ENCODE data around the gene SOAT1. TPM values are rescaled to one million over a fixed set of nuclear protein-coding genes. Genes with fewer than 3 reads are reported as not detected.
"Not testable (repeated sequence)": the region's sequence is repeated elsewhere in the genome, so short reads cannot be mapped to it uniquely, and the experiment has no call there.

SOAT1 gene
- total RNA-seq, 1 donor from 2014 or later: 9.8 TPM

DNA sequence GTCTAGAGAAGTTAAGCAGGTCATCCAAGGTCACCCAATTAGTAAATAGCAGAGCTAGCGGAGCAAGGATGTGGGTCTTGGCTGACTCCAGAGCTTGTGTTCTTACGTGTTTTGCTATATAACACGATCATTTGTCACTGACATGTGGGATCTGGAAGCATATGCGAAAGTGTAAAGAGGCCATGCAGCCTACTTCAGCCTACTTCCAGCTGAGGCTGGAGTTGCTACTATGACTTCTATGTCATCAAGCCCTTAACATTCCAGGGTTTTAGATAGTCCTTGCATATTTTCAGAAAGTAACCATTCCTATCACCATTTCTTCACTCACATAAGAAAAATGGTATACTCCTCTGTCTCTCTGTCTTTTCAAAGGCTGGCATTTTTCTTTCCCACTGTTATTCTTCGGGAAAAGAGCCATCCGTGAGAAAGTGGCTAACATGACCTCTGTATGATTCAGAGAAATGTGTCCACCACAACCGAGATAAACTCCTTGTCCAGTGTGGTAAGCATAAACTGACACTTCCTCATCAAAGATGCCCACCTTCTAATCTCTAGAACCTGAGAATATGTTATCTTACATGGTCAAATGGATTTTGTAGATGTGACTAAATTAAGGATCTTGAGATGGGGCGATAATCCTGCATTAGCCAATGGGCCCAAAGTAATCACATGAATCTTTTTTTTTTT lies 40.2 kb upstream of the SOAT1 start:
- H3K27me3 ChIP-seq (ENCODE audit: low read depth): no peaks in the 10 kb centered on the region
- no peak for DNase-seq
- no peaks in the 10 kb centered on the region for H3K9me3 ChIP-seq (replicated peaks)
- H3K4me1 ChIP-seq: no peaks in the 10 kb centered on the region
- no peak overlapping the region for H3K4me3 ChIP-seq
- no peak overlapping the region for H3K27ac ChIP-seq (replicated peaks)
- H3K36me3 ChIP-seq: no peaks in the 10 kb centered on the region
- TF ChIP-seq, protein P1, sequence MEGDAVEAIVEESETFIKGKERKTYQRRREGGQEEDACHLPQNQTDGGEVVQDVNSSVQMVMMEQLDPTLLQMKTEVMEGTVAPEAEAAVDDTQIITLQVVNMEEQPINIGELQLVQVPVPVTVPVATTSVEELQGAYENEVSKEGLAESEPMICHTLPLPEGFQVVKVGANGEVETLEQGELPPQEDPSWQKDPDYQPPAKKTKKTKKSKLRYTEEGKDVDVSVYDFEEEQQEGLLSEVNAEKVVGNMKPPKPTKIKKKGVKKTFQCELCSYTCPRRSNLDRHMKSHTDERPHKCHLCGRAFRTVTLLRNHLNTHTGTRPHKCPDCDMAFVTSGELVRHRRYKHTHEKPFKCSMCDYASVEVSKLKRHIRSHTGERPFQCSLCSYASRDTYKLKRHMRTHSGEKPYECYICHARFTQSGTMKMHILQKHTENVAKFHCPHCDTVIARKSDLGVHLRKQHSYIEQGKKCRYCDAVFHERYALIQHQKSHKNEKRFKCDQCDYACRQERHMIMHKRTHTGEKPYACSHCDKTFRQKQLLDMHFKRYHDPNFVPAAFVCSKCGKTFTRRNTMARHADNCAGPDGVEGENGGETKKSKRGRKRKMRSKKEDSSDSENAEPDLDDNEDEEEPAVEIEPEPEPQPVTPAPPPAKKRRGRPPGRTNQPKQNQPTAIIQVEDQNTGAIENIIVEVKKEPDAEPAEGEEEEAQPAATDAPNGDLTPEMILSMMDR (IDR thresholded peaks at IDR 0.05; ENCODE audit: borderline replicate concordance): no peak
- intact Hi-C loops (cut with micrococcal nuclease): no loop called here

- DNase-seq: no peak
- H3K9me3 ChIP-seq (replicated peaks): no peaks in the 10 kb centered on the region
- H3K27me3 ChIP-seq (ENCODE audit: low read depth): no peaks in the 10 kb centered on the region
- no peaks in the 10 kb centered on the region for H3K36me3 ChIP-seq
- intact Hi-C loops (cut with micrococcal nuclease): no loop called here
- H3K27ac ChIP-seq (replicated peaks): no peak overlapping the region
- H3K4me3 ChIP-seq: no peak overlapping the region
- no peaks in the 10 kb centered on the region for H3K4me1 ChIP-seq
- TF ChIP-seq, protein P1 (IDR thresholded peaks at IDR 0.05; ENCODE audit: borderline replicate concordance): no peak
These were observed 31.4 kb upstream of the SOAT1 start for GRCh38 chr1:179262183-179262582.

GRCh38 chr1:179263121-179263520 lies 30.5 kb upstream of the SOAT1 start:
- no peak for DNase-seq
- Histone ChIP-seq H3K4me3 (no peak overlapping the region), H3K27me3 (ENCODE audit: low read depth) (no peaks in the 10 kb centered on the region), H3K36me3 (no peaks in the 10 kb centered on the region), H3K9me3 (replicated peaks) (no peaks in the 10 kb centered on the region), H3K27ac (replicated peaks) (no peak overlapping the region), H3K4me1 (no peaks in the 10 kb centered on the region)
- intact Hi-C loops (cut with micrococcal nuclease): no loop called here
- TF ChIP-seq, protein P1 (IDR thresholded peaks at IDR 0.05; ENCODE audit: borderline replicate concordance): no peak

DNA sequence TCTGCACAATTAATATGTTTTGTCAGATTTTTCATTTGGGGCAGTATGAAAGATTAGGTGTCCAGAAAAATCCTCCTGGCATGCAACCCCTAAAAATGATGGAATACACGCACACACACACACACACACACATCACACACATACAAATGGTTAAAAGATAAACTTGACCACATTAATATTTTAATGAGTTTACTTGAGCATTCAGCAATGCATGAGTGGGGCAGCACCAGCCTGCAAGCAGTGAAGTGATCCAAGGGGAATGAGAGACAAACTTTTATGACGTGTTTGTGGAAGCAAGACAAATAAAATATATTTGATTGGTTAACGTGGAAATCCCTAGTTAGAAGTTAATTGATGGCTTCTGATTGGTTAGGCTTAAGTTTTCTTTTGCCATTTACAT lies 29.1 kb upstream of the SOAT1 start:
- no peak overlapping the region for H3K27ac ChIP-seq (replicated peaks)
- H3K4me3 ChIP-seq: no peak overlapping the region
- DNase-seq: no peak
- no peaks in the 10 kb centered on the region for H3K36me3 ChIP-seq
- no peaks in the 10 kb centered on the region for H3K27me3 ChIP-seq (ENCODE audit: low read depth)
- no peaks in the 10 kb centered on the region for H3K9me3 ChIP-seq (replicated peaks)
- TF ChIP-seq, protein P1 (IDR thresholded peaks at IDR 0.05; ENCODE audit: borderline replicate concordance): no peak
- intact Hi-C loops (cut with micrococcal nuclease): no loop called here
- H3K4me1 ChIP-seq: no peaks in the 10 kb centered on the region

DNA sequence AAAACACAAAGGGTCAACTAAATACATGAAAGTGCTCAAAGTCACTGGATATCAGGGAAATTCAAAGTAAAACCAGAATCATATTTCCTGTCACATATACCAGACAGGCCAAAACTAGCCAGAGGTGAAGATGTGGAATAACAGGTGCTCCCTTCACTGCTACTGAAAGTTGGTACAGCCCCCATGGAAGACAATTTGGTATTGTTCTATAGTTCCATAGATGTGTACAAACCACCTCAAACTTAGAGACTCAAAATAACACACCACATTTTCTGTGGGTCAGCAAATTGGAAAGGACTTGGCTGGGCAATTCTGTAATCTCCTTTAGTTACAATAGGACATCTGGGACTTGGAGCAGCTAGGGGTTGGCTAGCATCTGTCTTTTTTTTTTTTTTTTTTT lies 24.5 kb upstream of the SOAT1 start:
- H3K4me1 ChIP-seq: no peaks in the 10 kb centered on the region
- no peak for DNase-seq
- no peak overlapping the region for H3K27ac ChIP-seq (replicated peaks)
- intact Hi-C loops (cut with micrococcal nuclease): no loop called here
- TF ChIP-seq, protein P1 (IDR thresholded peaks at IDR 0.05; ENCODE audit: borderline replicate concordance): no peak
- no peaks in the 10 kb centered on the region for H3K27me3 ChIP-seq (ENCODE audit: low read depth)
- no peaks in the 10 kb centered on the region for H3K9me3 ChIP-seq (replicated peaks)
- H3K36me3 ChIP-seq: no peaks in the 10 kb centered on the region
- no peak overlapping the region for H3K4me3 ChIP-seq

GRCh38 chr1:179274424-179274823 lies 19.2 kb upstream of the SOAT1 start:
- H3K4me1 ChIP-seq; H3K27me3 ChIP-seq (ENCODE audit: low read depth); H3K9me3 ChIP-seq (replicated peaks); DNase-seq; H3K27ac ChIP-seq (replicated peaks); intact Hi-C loops (cut with micrococcal nuclease); H3K4me3 ChIP-seq; H3K36me3 ChIP-seq: not testable (repeated sequence)

Data from left ventricle myocardium inferior (tissue), 1 donor.